HCT116 (cell line): Measurements from ENCODE around the gene CHRNA9. TPM values are rescaled to one million over a fixed set of nuclear protein-coding genes. Genes with fewer than 3 reads are reported as not detected.

ENCODE experiments used
- ATAC-seq: fragments of 200-7000 bp; cut with Tn5 transposase; 2 replicates; pipeline ENCODE4 v1.9.1; 2020; ENCODE audit warnings: mild to moderate bottlenecking, moderate library complexity
- BruUV-seq: library from RNA; stranded (reverse); fragments of 400-500 nt; replicated peaks from 2 replicates; lab custom pipeline; 2021; lab: Mats Ljungman, UMichigan
- CTCF ChIA-PET: fragments of 300-600 bp; sonication (Branson Sonifier 250); formaldehyde crosslinking; loops from one replicate; lab custom pipeline; 2021; ENCODE audit warnings: antibody characterized with exemption; lab: Charles Lee
- POLR2A ChIA-PET: fragments of 300-600, 350-600 bp; sonication (Branson Sonifier 250); formaldehyde crosslinking; loops from one replicate; lab custom pipeline; 2021; ENCODE audit warnings: antibody characterized with exemption; lab: Charles Lee
- RAD21 ChIA-PET, 2 experiments: fragments of 300-600 bp; sonication (Branson Sonifier 250); formaldehyde crosslinking; loops; one replicate each; lab custom pipeline; 2023; ENCODE audit warnings: low total read pairs in 2 of 2; ENCODE audit not compliant: uncharacterized antibody in 2 of 2, unreplicated experiment in 2 of 2, low non-redundant PET in 1 of 2; lab: Charles Lee
- DNase-seq: peaks from one replicate; pipeline ENCODE4 v3.0.0-alpha.2; 2010; ENCODE audit warnings: low read depth, low spot score
- H2AFZ ChIP-seq: fragments of 200-600 bp; shearing (Covaris generic), sonication (generic); 2 replicates; pipeline ENCODE4 v1.6.1; 2017; ENCODE audit warnings: low read depth, mixed run types, mixed read lengths, antibody characterized with exemption, low read length; ENCODE audit not compliant: poor library complexity, severe bottlenecking
- H3K27ac ChIP-seq: 2 replicates; pipeline ENCODE4 v1.5.1; 2012; ENCODE audit warnings: low read depth, low read length
- H3K27me3 ChIP-seq: fragments of 200-600 bp; sonication (generic); 2 replicates; pipeline ENCODE4 v1.6.1; 2016; ENCODE audit warnings: mixed run types, low read length, mixed read lengths; ENCODE audit not compliant: insufficient read depth
- H3K36me3 ChIP-seq, 2 experiments: fragments of 200-500 bp in 1 of 2; fragments of 200-600 bp in 1 of 2; sonication (Bioruptor generic) in 1 of 2; sonication (generic) in 1 of 2; 2 replicates each; pipeline versions ENCODE4 v1.5.1 to v1.6.1; 2014 to 2016; ENCODE audit warnings: low read length in 2 of 2, inconsistent platforms in 1 of 2, mixed read lengths in 1 of 2, mixed run types in 1 of 2; ENCODE audit not compliant: insufficient read depth in 2 of 2, control insufficient read depth in 1 of 2
- H3K4me1 ChIP-seq, 2 experiments: fragments of 200-600 bp in 1 of 2; sonication (generic) in 1 of 2; 2 replicates each; pipeline versions ENCODE4 v1.5.1 to v1.6.1; 2012 to 2017; ENCODE audit warnings: low read length in 2 of 2, inconsistent platforms in 1 of 2, mild to moderate bottlenecking in 1 of 2, mixed read lengths in 1 of 2, mixed run types in 1 of 2, moderate library complexity in 1 of 2; ENCODE audit not compliant: insufficient read depth in 2 of 2, control insufficient read depth in 1 of 2
- H3K4me2 ChIP-seq: fragments of 200-600 bp; sonication (generic); 2 replicates; pipeline ENCODE4 v1.6.1; 2017; ENCODE audit warnings: mixed run types, low read length, mixed read lengths
- H3K4me3 ChIP-seq, 2 experiments: fragments of 200-600 bp in 1 of 2; sonication (generic) in 1 of 2; replicated peaks in 1 of 2; 2 replicates each; pipeline ENCODE4 v1.5.1; 2011 to 2016; ENCODE audit warnings: low read length in 2 of 2, control low read depth in 1 of 2, low read depth in 1 of 2, mild to moderate bottlenecking in 1 of 2, mixed read lengths in 1 of 2, mixed run types in 1 of 2
- H3K79me2 ChIP-seq: fragments of 200-600 bp; sonication (generic); 2 replicates; pipeline ENCODE4 v1.6.1; 2017; ENCODE audit warnings: mild to moderate bottlenecking, mixed run types, low read length, moderate library complexity, mixed read lengths; ENCODE audit not compliant: insufficient read depth
- H3K9ac ChIP-seq: fragments of 200-600 bp; sonication (generic); 2 replicates; pipeline ENCODE4 v1.6.1; 2016; ENCODE audit warnings: low read length, mixed read lengths
- H3K9me2 ChIP-seq: fragments of 200-600 bp; sonication (generic), shearing (Covaris generic); 2 replicates; pipeline ENCODE4 v1.6.1; 2017; ENCODE audit warnings: mixed run types, mild to moderate bottlenecking, moderate library complexity; ENCODE audit not compliant: insufficient read depth
- H3K9me3 ChIP-seq, 2 experiments: fragments of 200-500 bp in 1 of 2; fragments of 200-600 bp in 1 of 2; sonication (Bioruptor generic) in 1 of 2; sonication (generic) in 1 of 2; 2 replicates each; pipeline ENCODE4 v1.6.1; 2014 to 2017; ENCODE audit warnings: low read length in 2 of 2, mixed read lengths in 2 of 2, inconsistent platforms in 1 of 2, low read depth in 1 of 2, mild to moderate bottlenecking in 1 of 2, mixed run types in 1 of 2, moderate library complexity in 1 of 2; ENCODE audit not compliant: control insufficient read depth in 1 of 2, insufficient read depth in 1 of 2
- H4K20me1 ChIP-seq: fragments of 200-600 bp; sonication (generic), shearing (Covaris generic); 2 replicates; pipeline ENCODE4 v1.6.1; 2017; ENCODE audit warnings: mixed run types, mild to moderate bottlenecking, moderate library complexity; ENCODE audit not compliant: insufficient read depth
- ATF3 ChIP-seq: IDR thresholded peaks from 2 replicates; pipeline ENCODE4 v1.6.1; 2012
- CBX3 ChIP-seq: IDR thresholded peaks from 2 replicates; pipeline ENCODE4 v1.6.1; 2012; ENCODE audit warnings: low read depth
- CEBPB ChIP-seq: IDR thresholded peaks from 2 replicates; pipeline ENCODE4 v1.6.1; 2012; ENCODE audit warnings: low read depth
- EGR1 ChIP-seq: IDR thresholded peaks from 2 replicates; pipeline ENCODE4 v1.6.1; 2012; ENCODE audit warnings: low read depth
- EZH2 ChIP-seq: fragments of 200-600 bp; sonication (generic); IDR thresholded peaks from 2 replicates; pipeline ENCODE4 v1.6.1; 2017; ENCODE audit warnings: antibody characterized with exemption, mixed run types
- EZH2phosphoT487 ChIP-seq: fragments of 200-600 bp; IDR thresholded peaks from 2 replicates; pipeline ENCODE4 v1.6.1; 2018; ENCODE audit warnings: antibody characterized with exemption, borderline replicate concordance
- FOSL1 ChIP-seq: IDR thresholded peaks from 2 replicates; pipeline ENCODE4 v1.6.1; 2012; ENCODE audit warnings: low read depth
- MAX ChIP-seq: IDR thresholded peaks from 2 replicates; pipeline ENCODE4 v1.6.1; 2012
- POLR2AphosphoS5 ChIP-seq: IDR thresholded peaks from 2 replicates; pipeline ENCODE4 v1.6.1; 2011; ENCODE audit warnings: mild to moderate bottlenecking, low read depth, low read length, moderate library complexity
- RAD21 ChIP-seq: IDR thresholded peaks from 2 replicates; pipeline ENCODE4 v1.6.1; 2012; ENCODE audit warnings: low read depth, mild to moderate bottlenecking
- SIN3A ChIP-seq: IDR thresholded peaks from 2 replicates; pipeline ENCODE4 v1.6.1; 2012; ENCODE audit warnings: low read depth
- SP1 ChIP-seq: IDR thresholded peaks from 2 replicates; pipeline ENCODE4 v1.6.1; 2012; ENCODE audit warnings: low read depth
- SRF ChIP-seq: IDR thresholded peaks from 2 replicates; pipeline ENCODE4 v1.6.1; 2012; ENCODE audit warnings: low read depth
- YY1 ChIP-seq: IDR thresholded peaks from 2 replicates; pipeline ENCODE4 v1.6.1; 2011; ENCODE audit warnings: low read length, low read depth, moderate library complexity, mild to moderate bottlenecking; ENCODE audit not compliant: insufficient replicate concordance; ENCODE audit errors: extremely low read depth
- ZBTB33 ChIP-seq: IDR thresholded peaks from 2 replicates; pipeline ENCODE4 v1.6.1; 2011; ENCODE audit warnings: mild to moderate bottlenecking, low read length, moderate library complexity; ENCODE audit not compliant: insufficient replicate concordance; ENCODE audit errors: extremely low read depth
- ZFX ChIP-seq: fragments of 450-650 bp; IDR thresholded peaks from 2 replicates; pipeline ENCODE4 v1.6.1; 2017
- intact Hi-C: fragments of 100-400 bp; cut with micrococcal nuclease; formaldehyde crosslinking; loops from 2 replicates; pipeline ENCODE4 v1.10.0; 2022
- total RNA-seq: library from RNA; stranded (reverse); gene quantifications from one replicate; pipeline ENCODE4 v1.2.1, GENCODE V29; 2021; ENCODE audit not compliant: unreplicated experiment
- TF ChIP-seq, protein P1 (sequence below), 3 experiments: fragments of 200-600 bp in 1 of 3; sonication (generic) in 1 of 3; IDR thresholded peaks in 2 of 3; conservative IDR thresholded peaks in 1 of 3; 2 replicates each; pipeline ENCODE4 v1.5.1; 2012 to 2017; ENCODE audit warnings: low read depth in 2 of 3, low read length in 2 of 3, antibody characterized with exemption in 1 of 3, borderline replicate concordance in 1 of 3, control low read depth in 1 of 3, mild to moderate bottlenecking in 1 of 3, mixed read lengths in 1 of 3, mixed run types in 1 of 3, moderate library complexity in 1 of 3; ENCODE audit not compliant: insufficient read depth in 1 of 3
- TF ChIP-seq, protein P2 (sequence below): IDR thresholded peaks from 2 replicates; pipeline ENCODE4 v1.6.1; 2012; ENCODE audit warnings: low read depth

Gene CHRNA9
- total RNA-seq, 1 experiment from 2014 or later, result not detected

GRCh38 chr4:40355131-40355530, 20.0 kb downstream of the CHRNA9 start:
- POLR2A ChIA-PET, result no interaction called here
- CTCF ChIA-PET, result no interaction called here

More at GRCh38 chr4:40355131-40355530, 20.0 kb downstream of the CHRNA9 start:
- Histone ChIP-seq H3K4me3 (no peak overlapping the region), H3K4me1 (no peaks in the 10 kb centered on the region), H4K20me1 (no peaks in the 10 kb centered on the region), H3K4me2 (no peak overlapping the region), H3K79me2 (no peaks in the 10 kb centered on the region), H3K27ac (no peak overlapping the region), H3K9me3 (no peaks in the 10 kb centered on the region), H2AFZ (no peak overlapping the region), H3K9ac (no peak overlapping the region), H3K27me3 (no peaks in the 10 kb centered on the region), H3K36me3 (no peaks in the 10 kb centered on the region), H3K9me2 (no peaks in the 10 kb centered on the region)
- intact Hi-C loops, result no loop called here
- RAD21 ChIA-PET, result no interaction called here
- DNase-seq, result no peak
- TF ChIP-seq EZH2 (no peak), EZH2phosphoT487 (no peak), RAD21 (no peak), CBX3 (no peak), MAX (no peak), EGR1 (no peak), CEBPB (no peak), YY1 (no peak), SRF (no peak), POLR2AphosphoS5 (no peak), SP1 (no peak), ZBTB33 (no peak), FOSL1 (no peak), ATF3 (no peak), ZFX (no peak), SIN3A (no peak)
- TF ChIP-seq, protein P1, sequence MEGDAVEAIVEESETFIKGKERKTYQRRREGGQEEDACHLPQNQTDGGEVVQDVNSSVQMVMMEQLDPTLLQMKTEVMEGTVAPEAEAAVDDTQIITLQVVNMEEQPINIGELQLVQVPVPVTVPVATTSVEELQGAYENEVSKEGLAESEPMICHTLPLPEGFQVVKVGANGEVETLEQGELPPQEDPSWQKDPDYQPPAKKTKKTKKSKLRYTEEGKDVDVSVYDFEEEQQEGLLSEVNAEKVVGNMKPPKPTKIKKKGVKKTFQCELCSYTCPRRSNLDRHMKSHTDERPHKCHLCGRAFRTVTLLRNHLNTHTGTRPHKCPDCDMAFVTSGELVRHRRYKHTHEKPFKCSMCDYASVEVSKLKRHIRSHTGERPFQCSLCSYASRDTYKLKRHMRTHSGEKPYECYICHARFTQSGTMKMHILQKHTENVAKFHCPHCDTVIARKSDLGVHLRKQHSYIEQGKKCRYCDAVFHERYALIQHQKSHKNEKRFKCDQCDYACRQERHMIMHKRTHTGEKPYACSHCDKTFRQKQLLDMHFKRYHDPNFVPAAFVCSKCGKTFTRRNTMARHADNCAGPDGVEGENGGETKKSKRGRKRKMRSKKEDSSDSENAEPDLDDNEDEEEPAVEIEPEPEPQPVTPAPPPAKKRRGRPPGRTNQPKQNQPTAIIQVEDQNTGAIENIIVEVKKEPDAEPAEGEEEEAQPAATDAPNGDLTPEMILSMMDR (IDR thresholded peaks at IDR 0.05 in 2 of 3, conservative IDR thresholded peaks at IDR 0.05 in 1 of 3; ENCODE audit: borderline replicate concordance in 1 of 3, insufficient read depth in 1 of 3, low read depth in 2 of 3, low read length in 2 of 3), result no peak
- TF ChIP-seq, protein P2, sequence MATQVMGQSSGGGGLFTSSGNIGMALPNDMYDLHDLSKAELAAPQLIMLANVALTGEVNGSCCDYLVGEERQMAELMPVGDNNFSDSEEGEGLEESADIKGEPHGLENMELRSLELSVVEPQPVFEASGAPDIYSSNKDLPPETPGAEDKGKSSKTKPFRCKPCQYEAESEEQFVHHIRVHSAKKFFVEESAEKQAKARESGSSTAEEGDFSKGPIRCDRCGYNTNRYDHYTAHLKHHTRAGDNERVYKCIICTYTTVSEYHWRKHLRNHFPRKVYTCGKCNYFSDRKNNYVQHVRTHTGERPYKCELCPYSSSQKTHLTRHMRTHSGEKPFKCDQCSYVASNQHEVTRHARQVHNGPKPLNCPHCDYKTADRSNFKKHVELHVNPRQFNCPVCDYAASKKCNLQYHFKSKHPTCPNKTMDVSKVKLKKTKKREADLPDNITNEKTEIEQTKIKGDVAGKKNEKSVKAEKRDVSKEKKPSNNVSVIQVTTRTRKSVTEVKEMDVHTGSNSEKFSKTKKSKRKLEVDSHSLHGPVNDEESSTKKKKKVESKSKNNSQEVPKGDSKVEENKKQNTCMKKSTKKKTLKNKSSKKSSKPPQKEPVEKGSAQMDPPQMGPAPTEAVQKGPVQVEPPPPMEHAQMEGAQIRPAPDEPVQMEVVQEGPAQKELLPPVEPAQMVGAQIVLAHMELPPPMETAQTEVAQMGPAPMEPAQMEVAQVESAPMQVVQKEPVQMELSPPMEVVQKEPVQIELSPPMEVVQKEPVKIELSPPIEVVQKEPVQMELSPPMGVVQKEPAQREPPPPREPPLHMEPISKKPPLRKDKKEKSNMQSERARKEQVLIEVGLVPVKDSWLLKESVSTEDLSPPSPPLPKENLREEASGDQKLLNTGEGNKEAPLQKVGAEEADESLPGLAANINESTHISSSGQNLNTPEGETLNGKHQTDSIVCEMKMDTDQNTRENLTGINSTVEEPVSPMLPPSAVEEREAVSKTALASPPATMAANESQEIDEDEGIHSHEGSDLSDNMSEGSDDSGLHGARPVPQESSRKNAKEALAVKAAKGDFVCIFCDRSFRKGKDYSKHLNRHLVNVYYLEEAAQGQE, result no peak
- no peak for ATAC-seq
- no TSS peak for BruUV-seq
